Activated CD8-positive, alpha-beta memory T cell treated with anti-CD3 and anti-CD28 coated beads, Interleukin-2, amount 50 U/mL, for 24 hours (primary cell): Measurements from ENCODE around the gene PEAK3.

ENCODE experiments used
- DNase-seq: peaks from one replicate; pipeline ENCODE4 v3.0.0-alpha.2; 2020; ENCODE audit errors: extremely low read depth

The PEAK3 gene

GRCh38 chr19:2249880-2250765, 31.9 kb downstream of the PEAK3 start:
- DNase-seq = no peak

GRCh38 chr19:2249010-2249866, 32.7 kb downstream of the PEAK3 start, which contains the start of gene AMH:
Gene AMH, plus strand, starts transcription at chr19:2249323. Its CDS starts 10 bp downstream, at chr19:2249333.
- no peak for DNase-seq

GRCh38 chr19:2248136-2249009, 33.6 kb downstream of the PEAK3 start:
- DNase-seq = no peak

- DNase-seq = no peak
These were observed 34.4 kb downstream of the PEAK3 start for GRCh38 chr19:2247433-2248101.

GRCh38 chr19:2246801-2247361, 35.1 kb downstream of the PEAK3 start:
- no peak for DNase-seq

GRCh38 chr19:2246014-2246620, 35.9 kb downstream of the PEAK3 start:
- DNase-seq = no peak

GRCh38 chr19:2245273-2245672, 36.7 kb downstream of the PEAK3 start:
- DNase-seq = no peak

- no peak for DNase-seq
These were observed 37.5 kb downstream of the PEAK3 start for GRCh38 chr19:2244486-2244885.

- no peak for DNase-seq
These were observed 37.9 kb downstream of the PEAK3 start for GRCh38 chr19:2244125-2244411.

GRCh38 chr19:2243274-2244124, 38.5 kb downstream of the PEAK3 start:
- DNase-seq = no peak

- DNase-seq = no peak
These were observed 39.2 kb downstream of the PEAK3 start for GRCh38 chr19:2242816-2243215.

GRCh38 chr19:2242092-2242537, 39.9 kb downstream of the PEAK3 start:
- no peak for DNase-seq

- no peak for DNase-seq
These were observed 40.9 kb downstream of the PEAK3 start for GRCh38 chr19:2240881-2241760.

- no peak for DNase-seq
These were observed 41.9 kb downstream of the PEAK3 start for GRCh38 chr19:2239771-2240770.

- DNase-seq = no peak
These were observed 42.8 kb downstream of the PEAK3 start for GRCh38 chr19:2239173-2239572.

GRCh38 chr19:2237869-2238153, 44.2 kb downstream of the PEAK3 start:
- DNase-seq = no peak

- DNase-seq = no peak
These were observed 44.7 kb downstream of the PEAK3 start for GRCh38 chr19:2237051-2237868.
